HepG2 (cell line): ENCODE results near the gene CDHR3.

ENCODE experiments used
- EZH2 ChIP-seq: conservative IDR thresholded peaks from 2 replicates; pipeline ENCODE4 v1.6.1; 2012; ENCODE audit warnings: mild to moderate bottlenecking, low read depth, low read length, moderate library complexity
- HNRNPUL1 ChIP-seq: fragments of 200-400 bp; formaldehyde crosslinking; IDR thresholded peaks from 2 replicates; pipeline ENCODE4 v1.6.1; 2017; ENCODE audit warnings: low read depth, mild to moderate bottlenecking, low read length, moderate library complexity
- KDM1A ChIP-seq: IDR thresholded peaks from 2 replicates; pipeline ENCODE4 v1.6.1; 2016; ENCODE audit warnings: missing compliant biosample characterization
- POLR2A ChIP-seq, 2 experiments: IDR thresholded peaks; 2 replicates each; pipeline ENCODE4 v1.6.1; 2011; ENCODE audit warnings: low read depth in 2 of 2, low read length in 2 of 2, mild to moderate bottlenecking in 1 of 2, moderate library complexity in 1 of 2; ENCODE audit not compliant: insufficient read depth in 1 of 2
- ZNF549 ChIP-seq: sonication (generic); formaldehyde crosslinking; IDR thresholded peaks from 2 replicates; pipeline ENCODE4 v1.5.0; 2020; ENCODE audit warnings: missing genetic modification reagents
- ZNF564 ChIP-seq: sonication (generic); formaldehyde crosslinking; IDR thresholded peaks from 2 replicates; pipeline ENCODE4 v1.8.1; 2023; ENCODE audit warnings: mild to moderate bottlenecking, missing genetic modification reagents
- ZNF891 ChIP-seq: sonication (generic); formaldehyde crosslinking; IDR thresholded peaks from 2 replicates; pipeline ENCODE4 v1.5.0; 2020; ENCODE audit warnings: mild to moderate bottlenecking, missing genetic modification reagents
- TF ChIP-seq, protein P1 (sequence below): fragments of 450-650 bp; IDR thresholded peaks from 2 replicates; pipeline ENCODE4 v1.6.1; 2017; ENCODE audit warnings: mild to moderate bottlenecking
- TF ChIP-seq, protein P2 (sequence below): conservative IDR thresholded peaks from 2 replicates; pipeline ENCODE4 v1.6.1; 2018; ENCODE audit warnings: missing genetic modification reagents

DNA sequence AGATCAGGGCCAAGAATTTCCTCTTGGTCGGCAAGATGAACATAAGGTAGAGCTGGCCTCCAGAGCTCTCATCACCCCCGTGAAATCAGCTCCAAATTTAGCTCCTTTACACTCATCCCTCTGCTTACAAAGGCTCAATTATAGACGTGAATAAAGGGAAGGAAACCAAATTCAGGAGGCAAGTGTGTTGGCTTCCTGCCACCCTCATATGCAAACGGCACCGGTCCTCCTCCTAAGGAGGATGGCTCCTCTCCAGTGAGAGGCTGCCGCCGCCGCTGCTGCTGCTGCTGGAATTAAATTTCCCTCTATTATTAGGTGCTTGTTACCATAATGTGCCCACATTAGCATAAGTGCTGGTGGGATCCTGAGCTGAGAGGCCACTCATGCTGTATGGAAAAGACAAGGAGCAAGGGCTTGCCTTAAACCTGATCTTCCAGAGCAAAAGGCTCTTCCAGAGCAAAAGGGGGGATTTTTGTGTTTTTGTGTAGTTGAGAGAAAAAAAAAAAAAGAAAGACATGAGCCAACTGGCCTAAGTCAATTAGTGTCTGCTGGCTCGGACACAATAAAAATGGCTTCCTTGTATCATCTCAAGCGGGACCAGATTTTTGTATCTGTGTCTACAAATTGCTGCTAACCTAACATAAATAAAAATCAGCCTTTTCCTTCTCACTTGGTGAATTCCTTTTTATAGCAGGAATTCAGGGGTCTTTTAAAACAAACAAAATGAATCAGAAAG, 68.4 kb downstream of the CDHR3 start:
- TF ChIP-seq, protein P1, sequence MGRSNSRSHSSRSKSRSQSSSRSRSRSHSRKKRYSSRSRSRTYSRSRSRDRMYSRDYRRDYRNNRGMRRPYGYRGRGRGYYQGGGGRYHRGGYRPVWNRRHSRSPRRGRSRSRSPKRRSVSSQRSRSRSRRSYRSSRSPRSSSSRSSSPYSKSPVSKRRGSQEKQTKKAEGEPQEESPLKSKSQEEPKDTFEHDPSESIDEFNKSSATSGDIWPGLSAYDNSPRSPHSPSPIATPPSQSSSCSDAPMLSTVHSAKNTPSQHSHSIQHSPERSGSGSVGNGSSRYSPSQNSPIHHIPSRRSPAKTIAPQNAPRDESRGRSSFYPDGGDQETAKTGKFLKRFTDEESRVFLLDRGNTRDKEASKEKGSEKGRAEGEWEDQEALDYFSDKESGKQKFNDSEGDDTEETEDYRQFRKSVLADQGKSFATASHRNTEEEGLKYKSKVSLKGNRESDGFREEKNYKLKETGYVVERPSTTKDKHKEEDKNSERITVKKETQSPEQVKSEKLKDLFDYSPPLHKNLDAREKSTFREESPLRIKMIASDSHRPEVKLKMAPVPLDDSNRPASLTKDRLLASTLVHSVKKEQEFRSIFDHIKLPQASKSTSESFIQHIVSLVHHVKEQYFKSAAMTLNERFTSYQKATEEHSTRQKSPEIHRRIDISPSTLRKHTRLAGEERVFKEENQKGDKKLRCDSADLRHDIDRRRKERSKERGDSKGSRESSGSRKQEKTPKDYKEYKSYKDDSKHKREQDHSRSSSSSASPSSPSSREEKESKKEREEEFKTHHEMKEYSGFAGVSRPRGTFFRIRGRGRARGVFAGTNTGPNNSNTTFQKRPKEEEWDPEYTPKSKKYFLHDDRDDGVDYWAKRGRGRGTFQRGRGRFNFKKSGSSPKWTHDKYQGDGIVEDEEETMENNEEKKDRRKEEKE: no peak
- TF ChIP-seq EZH2 (no peak), ZNF891 (no peak), POLR2A (IDR thresholded peaks at IDR 0.05; ENCODE audit: insufficient read depth in 1 of 2, low read depth in 2 of 2, low read length in 2 of 2) (no peak), ZNF549 (no peak), KDM1A (CRISPR knock-in tag) (no peak), HNRNPUL1 (no peak), ZNF564 (CRISPR knock-in tag) (no peak)
- TF ChIP-seq, protein P2, sequence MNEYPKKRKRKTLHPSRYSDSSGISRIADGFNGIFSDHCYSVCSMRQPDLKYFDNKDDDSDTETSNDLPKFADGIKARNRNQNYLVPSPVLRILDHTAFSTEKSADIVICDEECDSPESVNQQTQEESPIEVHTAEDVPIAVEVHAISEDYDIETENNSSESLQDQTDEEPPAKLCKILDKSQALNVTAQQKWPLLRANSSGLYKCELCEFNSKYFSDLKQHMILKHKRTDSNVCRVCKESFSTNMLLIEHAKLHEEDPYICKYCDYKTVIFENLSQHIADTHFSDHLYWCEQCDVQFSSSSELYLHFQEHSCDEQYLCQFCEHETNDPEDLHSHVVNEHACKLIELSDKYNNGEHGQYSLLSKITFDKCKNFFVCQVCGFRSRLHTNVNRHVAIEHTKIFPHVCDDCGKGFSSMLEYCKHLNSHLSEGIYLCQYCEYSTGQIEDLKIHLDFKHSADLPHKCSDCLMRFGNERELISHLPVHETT: no peak
